ENCODE measurements around the gene LNX1.

The LNX1 gene

GRCh38 chr4:53535567-53535966, 55.7 kb downstream of the LNX1 start:
- no peak for DNase-seq (ENCODE audit: low read depth)

DNA sequence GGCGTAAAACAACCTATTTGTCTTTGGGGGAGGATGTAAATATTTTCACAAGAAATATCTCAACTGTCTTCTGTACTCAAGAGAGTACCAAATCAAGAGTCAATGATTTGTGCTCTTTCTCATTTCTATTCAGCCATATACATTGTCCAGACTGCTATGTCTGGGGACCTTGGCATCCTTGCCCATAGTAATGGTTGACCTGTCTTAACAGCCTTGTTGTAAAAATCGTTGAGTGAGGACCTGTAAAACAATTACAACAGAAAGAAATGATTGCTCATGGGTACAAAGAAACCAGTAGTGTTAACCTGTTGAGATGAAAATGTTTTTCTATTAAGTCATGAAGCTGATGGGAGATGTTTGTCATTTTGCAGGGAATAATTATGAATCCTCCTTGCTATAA, 56.6 kb downstream of the LNX1 start:
- DNase-seq (ENCODE audit: low read depth), result no peak

GRCh38 chr4:53532521-53532920, 58.8 kb downstream of the LNX1 start:
- no peak for DNase-seq (ENCODE audit: low read depth)

DNA sequence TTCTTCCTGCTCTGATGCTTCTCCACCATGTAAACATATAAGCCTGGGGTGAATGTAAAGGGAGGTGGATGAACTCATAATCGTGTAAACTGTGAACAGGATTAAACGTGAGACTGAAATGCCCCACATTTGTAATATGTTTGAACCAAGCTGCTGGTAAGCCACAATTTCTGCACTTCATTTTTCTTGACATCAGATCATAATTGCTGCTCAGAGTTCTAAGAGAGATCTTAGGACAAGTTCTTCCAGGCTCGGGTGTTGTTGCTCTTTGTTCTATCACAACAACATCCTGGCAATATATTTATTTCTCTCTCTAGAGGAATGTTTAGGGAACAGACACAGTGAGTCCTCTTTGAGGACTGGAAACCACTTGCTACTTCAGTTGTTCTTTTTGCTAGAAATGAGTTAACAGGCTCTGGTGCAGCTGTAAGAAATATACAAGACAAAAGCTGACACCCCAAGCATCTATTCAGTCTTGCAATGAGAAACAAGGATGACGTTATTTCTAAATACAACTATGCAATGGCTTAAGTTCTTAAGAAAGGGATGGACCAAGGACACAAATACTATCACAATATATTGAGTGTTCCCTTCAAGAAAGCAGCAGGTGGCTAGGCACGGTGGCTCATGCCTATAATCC, 59.6 kb downstream of the LNX1 start:
- no peak for DNase-seq (ENCODE audit: low read depth)

- no peak for DNase-seq (ENCODE audit: low read depth)
Measured at GRCh38 chr4:53529025-53529424, 62.3 kb downstream of the LNX1 start.

- no peak for DNase-seq (ENCODE audit: low read depth)
Measured at GRCh38 chr4:53527930-53528329, 63.4 kb downstream of the LNX1 start.

DNA sequence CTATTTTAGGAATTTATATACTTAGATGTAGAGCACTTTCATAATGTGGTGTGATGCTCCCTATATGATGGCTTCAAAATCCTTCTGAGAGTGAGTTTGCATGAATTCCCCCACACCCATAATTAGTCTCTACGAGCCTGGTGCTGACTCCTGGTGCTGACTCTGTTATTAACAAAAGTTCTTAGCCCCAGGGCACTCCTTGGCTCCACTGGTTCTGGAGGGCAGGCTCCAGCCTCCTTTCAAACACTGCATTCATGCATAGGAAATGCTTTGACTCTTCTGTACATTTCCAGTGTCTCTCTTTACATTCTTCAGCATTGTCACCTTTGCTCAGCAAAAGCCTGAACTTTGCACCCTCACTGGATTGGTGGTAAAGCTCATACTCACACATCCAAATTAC, 64.0 kb downstream of the LNX1 start:
- no peak for DNase-seq (ENCODE audit: low read depth)

GRCh38 chr4:53522334-53522733, 69.0 kb downstream of the LNX1 start:
- no peak for DNase-seq (ENCODE audit: low read depth)

- DNase-seq (ENCODE audit: low read depth), result no peak
Measured at GRCh38 chr4:53520116-53520515, 71.2 kb downstream of the LNX1 start.

- no peak for DNase-seq (ENCODE audit: low read depth)
Measured at GRCh38 chr4:53518807-53519206, 72.5 kb downstream of the LNX1 start.

DNA sequence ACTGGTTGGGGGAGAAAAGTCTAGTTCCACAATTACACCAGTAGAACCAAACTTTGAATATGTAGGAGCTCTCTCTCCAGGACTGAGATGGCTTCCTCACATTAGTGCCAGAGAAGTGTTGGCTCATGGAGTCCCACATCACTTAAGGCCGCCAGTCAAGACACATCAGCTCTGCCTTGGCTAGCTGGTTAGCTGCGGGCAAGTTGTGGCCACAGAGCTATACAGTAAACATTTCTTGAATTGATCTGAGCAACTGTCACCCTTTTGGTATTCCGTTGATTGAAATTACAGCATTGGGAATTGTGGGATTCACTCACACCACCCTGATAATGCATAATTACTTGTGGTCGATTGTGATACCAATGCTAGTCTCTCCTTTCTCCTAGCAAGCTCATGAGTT, 76.2 kb downstream of the LNX1 start:
- no peak for DNase-seq (ENCODE audit: low read depth)

DNA sequence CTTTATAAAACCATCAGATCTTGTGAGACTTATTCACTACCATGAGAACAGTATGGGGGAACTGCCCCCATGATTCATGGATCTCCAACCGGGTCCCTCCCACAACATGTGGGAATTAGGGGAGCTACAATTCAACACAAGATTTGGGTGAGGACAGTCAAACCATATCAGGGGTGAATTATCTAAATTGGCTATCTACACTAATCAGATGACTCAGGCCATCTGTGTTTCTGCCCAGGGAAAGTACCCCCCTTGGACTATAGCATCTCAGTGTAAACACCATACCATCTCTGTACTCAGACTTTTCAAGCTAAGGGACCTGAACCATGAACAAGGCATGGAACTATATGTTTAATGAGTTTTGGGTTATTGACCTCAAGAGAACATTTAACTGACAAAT, 76.8 kb downstream of the LNX1 start:
- no peak for DNase-seq (ENCODE audit: low read depth)

DNA sequence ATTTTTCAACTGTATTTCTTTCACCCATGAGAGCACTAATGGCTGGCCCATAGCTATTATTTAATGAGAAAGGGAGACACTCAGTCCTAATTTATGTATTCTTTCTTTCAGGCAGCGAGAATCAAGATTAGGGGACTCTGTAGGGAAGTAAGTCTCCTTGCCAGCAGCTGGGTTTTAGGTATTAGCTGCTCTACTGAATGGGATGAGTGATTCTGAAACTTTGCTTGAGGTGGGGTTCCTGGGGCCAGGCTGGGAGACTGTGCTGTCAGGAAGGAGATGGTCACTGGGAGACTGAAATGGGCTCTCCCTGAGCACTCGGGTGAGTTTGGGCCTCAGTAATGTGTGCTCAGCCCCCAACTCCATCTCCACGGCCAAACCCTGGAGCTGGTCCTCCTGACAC, 78.7 kb downstream of the LNX1 start:
- no peak for DNase-seq (ENCODE audit: low read depth)

DNA sequence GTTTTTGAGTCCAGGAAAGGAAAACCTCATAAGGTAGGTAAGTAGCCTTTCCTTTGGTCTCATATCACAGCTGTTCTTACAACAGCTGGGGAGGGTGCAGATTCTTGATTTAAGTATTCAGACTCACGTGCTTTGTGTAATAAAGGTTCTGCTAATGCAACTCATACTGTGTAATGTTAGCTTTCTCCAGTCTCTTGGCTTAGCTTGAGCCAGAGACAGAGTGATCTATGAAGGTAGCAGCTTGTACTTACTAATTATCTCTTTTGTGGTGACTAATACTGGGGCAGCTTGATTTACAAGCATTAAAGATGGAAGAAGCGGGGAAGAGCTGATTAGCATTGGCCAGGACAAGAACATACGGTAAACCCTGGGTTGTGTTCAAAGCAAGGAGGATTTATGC, 80.3 kb downstream of the LNX1 start:
- no peak for DNase-seq (ENCODE audit: low read depth)

GRCh38 chr4:53510321-53510720, 81.0 kb downstream of the LNX1 start:
- DNase-seq (ENCODE audit: low read depth), result no peak

DNA sequence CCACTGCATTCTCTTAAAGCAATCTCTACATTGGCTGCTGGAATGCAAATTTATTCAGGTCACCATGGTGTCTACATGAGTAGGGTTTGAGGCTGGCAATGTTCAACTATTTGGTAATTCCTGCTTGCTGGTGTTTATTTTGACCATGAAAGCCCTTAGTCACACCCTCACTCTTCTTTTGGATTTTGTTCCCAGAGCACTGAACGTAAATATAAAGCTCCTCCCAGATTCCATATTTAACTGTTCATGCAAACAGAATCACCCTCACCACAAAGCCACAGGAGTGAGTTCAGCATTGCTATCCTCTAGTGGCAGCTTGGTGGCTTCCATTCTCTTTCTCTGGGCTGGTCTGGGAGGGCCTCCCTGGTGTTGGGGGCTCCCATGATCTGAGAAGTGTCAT, 82.8 kb downstream of the LNX1 start:
- no peak for DNase-seq (ENCODE audit: low read depth)

GRCh38 chr4:53507671-53508286, 83.5 kb downstream of the LNX1 start:
- DNase-seq (ENCODE audit: low read depth), result no peak

- no peak for DNase-seq (ENCODE audit: low read depth)
Measured at GRCh38 chr4:53507058-53507457, 84.2 kb downstream of the LNX1 start.

- DNase-seq (ENCODE audit: low read depth), result no peak
Measured at GRCh38 chr4:53505947-53506346, 85.3 kb downstream of the LNX1 start.

DNA sequence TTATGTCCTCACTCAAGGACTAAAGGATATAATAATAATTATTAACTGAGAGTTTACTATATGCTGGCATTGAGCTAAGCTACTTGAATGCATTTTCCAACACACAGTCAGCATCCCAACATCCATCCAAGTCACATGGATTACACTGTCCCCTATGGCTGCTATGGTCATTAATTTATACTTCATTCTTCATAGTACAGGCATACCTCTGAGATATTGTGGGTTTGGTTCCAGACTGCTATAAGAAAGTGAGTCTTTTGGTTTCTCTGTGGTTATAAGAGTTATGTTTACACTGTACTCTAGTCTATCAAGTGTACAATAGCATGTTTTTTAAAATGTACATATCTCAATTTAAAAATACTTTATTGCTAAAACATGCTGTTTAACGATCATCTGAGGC, 89.2 kb downstream of the LNX1 start:
- no peak for DNase-seq (ENCODE audit: low read depth)

DNA sequence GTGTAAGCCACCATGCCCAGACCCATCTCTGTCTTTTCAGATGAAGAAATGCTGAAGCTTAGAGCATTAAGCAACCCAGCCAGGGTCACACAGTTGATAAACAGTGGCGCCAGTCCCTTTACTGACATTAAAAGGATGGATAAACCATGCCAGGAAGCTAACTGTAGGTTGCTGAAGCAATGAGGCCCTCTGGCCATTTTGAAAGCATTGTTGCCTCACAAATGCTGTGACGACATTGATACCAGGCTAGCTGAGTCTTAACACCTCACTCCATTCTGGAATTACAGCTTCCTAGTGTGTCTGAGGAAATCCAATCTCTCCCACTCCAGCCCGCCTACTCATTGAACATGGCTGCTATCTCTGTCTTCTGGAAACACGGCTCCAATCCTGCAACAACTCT, 89.7 kb downstream of the LNX1 start:
- DNase-seq (ENCODE audit: low read depth), result no peak

DNA sequence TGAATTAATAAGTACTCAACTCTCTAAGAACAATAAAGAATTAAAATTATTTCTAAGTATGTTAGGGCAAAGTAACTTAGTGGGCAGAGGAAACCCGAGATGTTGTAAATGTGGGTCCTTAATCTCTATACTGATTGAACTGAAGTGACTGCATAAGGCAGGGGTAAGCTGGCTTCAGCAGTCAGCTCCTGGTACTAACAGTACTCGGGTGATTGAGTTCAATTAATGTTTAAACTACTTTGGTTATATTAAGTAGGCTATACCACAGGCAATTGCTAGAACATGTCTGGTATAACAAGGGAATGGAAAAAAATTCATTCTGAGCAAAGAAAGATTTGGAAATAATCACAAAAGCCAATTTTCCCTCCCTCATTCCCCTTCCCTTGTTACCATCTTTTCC, 90.7 kb downstream of the LNX1 start:
- DNase-seq (ENCODE audit: low read depth), result no peak

GRCh38 chr4:53499791-53500190, 91.5 kb downstream of the LNX1 start:
- no peak for DNase-seq (ENCODE audit: low read depth)

DNA sequence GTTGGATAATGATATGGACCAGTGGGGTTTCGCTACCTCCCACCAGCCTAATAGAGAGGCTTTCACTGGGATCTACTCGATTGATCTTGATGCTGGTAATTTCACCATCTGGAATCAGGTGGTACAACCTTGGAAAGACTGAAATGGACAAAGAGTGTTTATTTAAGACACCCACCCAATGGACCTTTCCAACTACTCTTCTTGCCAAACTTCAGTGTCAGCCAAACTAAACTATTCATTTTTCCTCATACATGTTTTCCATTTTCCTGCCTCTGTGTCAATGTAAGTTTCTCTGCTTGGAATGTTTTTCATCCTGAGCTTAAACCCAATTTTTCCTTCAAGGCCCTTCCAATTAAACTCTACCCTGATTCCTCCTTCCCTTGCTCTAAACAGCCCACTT, 92.6 kb downstream of the LNX1 start:
- DNase-seq (ENCODE audit: low read depth), result no peak
